ENCODE data around the gene CYP4B1.
"Not testable (repeated sequence)": the region's sequence is repeated elsewhere in the genome, so short reads cannot be mapped to it uniquely, and the experiment has no call there.

The CYP4B1 gene

DNA sequence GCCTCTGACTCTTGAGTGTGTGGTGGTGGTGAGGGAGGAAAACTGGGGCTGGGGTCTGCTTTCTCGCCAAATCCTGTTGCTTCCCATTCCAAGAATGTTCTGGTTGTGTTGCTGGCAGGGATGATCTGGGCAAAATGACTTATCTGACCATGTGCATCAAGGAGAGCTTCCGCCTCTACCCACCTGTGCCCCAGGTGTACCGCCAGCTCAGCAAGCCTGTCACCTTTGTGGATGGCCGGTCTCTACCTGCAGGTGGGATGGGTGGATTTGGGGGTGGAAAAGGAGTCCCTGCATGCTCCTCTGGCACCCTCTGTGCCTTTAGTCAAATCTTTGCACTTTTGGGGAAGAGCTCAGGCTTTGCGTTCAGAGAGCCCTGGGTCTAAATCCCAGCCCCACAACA, 18.1 kb downstream of the CYP4B1 start:
- DNase-seq: no peak

DNA sequence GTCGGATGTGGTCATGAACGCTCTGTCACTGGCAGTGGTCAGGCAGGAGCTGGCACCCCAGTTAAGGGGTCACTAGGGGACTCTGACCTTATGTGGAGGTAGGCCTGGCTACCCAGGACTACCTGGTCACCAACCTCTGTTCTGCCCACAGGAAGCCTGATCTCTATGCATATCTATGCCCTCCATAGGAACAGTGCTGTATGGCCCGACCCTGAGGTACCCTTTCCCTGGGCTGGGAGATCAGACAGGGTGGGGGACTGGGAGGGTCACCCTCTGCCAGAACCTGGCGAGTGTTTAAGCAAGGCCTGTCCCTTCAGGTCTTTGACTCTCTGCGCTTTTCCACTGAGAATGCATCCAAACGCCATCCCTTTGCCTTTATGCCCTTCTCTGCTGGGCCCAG, 19.0 kb downstream of the CYP4B1 start:
- DNase-seq: no peak

DNA sequence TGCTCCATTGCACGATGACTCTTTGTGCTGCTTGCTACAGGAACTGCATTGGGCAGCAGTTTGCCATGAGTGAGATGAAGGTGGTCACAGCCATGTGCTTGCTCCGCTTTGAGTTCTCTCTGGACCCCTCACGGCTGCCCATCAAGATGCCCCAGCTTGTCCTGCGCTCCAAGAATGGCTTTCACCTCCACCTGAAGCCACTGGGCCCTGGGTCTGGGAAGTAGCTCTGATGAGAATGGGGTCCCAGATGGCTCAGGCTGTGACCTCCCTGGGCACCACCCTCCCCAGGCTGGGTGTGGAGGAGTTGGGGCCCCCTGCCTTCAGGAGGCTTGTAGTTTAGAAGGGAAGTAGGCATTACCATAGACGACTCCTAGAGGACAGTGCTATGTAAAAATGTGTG, 19.7 kb downstream of the CYP4B1 start:
- no peak for DNase-seq

DNA sequence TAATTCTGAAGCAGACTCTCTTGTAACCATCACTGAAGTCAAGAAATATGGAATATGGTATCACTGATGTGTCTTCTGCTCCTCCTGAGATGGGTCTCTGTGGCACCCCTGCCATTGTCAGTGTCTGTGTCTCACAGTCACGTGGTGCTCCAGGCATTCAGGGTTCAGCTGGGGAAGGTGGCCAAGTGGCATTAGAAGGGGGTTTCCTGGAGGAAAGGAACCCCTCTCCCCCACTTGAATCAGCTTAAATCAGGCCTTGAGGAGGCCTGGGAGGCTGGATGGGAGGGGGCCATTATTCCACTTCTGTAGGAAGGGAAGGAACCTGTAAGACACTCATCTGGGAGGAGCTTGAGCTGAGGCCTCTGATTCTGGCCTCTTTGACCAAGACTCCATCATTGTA, 20.5 kb downstream of the CYP4B1 start:
- no peak for DNase-seq

DNA sequence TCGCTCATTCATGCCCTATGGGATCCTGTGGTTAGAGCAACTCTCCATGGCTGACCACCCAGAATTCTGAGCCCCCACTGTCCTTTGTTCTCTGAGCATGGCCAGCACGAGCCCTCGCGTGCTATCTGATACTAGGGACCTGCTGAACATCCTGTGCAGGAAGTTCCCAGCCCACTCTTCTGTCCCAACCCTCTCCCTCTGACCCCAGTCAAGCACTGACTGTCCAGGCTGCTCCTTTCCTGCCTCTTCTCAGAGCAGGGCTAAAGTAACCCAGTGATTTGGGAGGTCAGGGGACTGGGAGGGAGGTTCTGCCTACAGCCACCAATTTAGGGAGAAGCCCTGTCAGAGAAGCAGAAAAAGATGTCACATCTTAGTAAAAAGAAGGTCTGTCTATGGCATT, 21.2 kb downstream of the CYP4B1 start:
- no peak for DNase-seq

DNA sequence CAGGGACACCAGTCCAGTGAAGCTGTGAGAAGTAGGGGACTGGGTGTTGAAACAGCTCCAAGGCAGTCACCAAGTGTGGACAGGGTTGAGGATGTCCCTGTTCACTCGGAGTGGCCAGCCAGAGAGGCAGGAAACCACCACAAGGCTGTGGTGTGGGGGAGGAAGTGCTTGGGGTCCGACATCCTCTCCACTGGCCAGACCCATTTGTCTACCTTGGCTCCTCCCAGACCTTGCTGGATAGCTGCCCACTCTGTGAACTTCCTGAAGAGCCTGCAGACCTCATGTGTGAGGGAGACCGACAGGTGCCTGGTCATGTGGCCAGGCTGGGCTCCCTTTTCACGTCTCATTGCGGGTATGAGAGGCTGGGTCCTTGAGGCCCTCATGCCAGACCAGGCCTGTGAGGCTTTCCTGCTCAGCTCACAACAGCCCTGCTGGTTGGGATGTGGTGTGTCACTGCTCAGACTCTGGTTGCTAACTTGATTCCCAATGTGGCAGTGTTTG, 21.8 kb downstream of the CYP4B1 start:
- no peak for DNase-seq

DNA sequence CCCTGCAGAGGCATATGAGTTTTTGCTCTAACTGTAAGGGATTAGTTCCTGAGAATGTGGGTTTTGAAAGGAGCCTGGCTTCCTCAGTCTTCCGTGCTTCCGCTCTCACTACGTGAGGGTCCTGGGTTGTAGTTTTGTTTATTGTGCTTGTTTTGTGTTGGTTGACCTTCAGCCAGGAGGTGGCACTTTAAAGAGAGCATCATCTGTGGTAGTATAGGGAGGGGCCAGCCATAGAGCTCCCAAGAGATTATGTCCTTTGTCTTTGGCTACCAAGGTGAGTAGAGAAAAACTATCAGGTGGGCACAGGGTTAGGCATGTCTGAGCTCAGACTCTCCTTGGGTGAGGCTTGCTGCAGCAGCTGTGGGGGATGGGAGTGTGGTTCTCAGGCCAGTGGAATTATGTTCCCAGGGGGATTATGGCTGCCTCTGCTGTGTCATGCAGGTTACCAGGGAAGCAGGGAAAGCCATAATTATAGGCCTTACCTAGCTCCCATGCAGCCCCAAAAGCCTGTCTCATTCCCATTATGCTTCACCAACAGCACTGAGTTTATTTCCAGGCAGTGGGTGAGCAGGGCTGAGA, 23.5 kb downstream of the CYP4B1 start:
- DNase-seq: no peak

DNA sequence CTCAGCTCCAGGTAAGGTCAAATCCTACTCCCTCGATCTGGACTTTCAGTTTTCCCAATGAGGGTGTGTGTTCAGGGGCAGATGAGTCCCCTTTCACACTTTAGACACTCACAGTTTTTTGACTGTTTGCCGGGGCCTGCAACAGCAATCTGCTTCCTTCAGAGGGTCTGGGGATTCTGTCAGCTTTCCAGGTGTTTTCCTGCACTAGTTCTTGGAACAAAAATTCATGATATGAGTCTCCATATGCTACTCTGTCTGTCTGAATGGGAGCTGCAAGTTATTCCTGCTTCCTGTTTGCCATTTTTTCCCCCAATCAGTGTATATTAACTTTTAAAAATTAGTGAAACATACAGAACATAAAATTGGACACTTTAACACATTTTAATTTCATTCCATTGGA, 24.3 kb downstream of the CYP4B1 start:
- no peak for DNase-seq

DNA sequence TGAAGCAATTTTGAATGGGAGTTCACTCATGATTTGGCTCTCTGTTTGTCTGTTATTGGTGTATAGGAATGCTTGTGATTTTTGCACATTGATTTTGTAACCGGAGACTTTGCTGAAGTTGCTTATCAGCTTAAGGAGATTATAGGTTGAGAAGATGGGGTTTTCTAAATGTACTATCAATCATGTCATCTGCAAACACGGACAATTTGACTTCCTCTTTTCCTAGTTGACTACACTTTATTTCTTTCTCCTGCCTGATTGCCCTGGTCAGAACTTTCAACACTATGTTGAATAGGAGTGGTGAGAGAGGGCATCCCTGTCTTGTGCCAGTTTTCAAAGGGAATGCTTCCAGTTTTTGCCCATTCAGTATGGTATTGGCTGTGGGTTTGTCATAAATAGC, 28.0 kb downstream of the CYP4B1 start:
- DNase-seq: not testable (repeated sequence)

DNA sequence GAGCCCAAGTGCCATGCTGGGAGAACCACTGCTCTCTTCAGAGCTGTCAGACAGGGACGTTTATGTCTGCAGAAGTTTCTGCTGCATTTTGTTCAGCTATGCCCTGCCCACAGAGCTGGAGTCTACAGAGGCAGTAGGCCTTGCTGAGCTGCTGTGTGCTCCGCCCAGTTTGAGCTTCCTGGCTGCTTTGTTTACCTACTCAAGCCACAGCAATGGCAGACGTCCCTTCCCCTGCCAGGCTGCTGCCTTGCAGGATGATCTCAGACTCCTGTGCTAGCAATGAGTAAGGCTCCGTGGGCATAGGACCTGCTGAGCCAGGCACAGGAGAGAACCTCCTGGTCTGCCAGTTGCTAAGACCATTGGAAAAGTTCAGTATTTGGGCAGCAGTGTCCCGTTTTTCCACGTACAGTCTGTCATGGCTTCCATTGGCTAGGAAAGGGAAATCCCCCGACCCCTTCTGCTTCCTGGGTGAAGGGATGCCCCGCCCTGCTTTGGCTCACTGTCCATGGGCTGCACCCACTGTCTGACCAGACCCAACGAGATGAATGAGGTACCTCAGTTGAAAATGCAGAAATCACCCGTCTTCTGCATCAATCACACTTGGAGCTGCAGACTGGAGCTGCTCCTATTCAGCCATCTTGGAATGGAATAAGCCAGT, 31.9 kb downstream of the CYP4B1 start:
- no peak for DNase-seq

DNA sequence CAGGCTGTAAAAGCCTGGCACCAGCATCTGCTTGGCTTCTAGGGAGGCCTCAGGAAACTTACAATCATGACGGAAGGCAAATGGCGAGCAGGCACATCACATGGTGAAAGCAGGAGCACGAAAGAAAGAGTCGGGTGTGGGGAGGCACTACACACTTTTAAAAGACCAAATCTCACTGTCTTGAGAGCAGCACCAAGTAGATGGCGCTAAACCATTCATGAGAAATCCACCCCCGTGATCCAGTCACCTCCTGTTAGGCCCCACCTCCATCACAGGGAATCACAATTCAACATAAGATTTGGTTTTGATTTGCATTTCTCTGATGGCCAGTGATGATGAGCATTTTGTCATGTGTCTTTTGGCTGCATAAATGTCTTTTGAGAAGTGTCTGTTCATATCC, 36.6 kb downstream of the CYP4B1 start:
- not testable (repeated sequence) for DNase-seq

DNA sequence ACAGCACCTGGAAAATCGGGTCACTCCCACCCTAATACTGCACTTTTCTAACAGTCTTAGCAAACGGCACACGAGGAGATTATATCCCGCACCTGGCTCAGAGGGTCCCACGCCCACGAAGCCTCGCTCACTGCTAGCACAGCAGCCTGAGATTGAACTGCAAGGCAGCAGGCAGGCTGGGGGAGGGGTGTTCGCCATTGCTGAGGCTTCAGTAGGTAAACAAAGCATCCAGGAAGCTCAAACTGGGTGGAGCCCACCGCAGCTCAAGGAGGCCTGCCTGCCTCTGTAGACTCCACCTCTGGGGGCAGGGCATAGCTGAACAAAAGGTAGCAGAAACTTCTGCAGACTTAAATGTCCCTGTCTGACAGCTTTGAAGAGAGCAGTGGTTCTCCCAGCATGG, 47.5 kb downstream of the CYP4B1 start:
- not testable (repeated sequence) for DNase-seq

DNA sequence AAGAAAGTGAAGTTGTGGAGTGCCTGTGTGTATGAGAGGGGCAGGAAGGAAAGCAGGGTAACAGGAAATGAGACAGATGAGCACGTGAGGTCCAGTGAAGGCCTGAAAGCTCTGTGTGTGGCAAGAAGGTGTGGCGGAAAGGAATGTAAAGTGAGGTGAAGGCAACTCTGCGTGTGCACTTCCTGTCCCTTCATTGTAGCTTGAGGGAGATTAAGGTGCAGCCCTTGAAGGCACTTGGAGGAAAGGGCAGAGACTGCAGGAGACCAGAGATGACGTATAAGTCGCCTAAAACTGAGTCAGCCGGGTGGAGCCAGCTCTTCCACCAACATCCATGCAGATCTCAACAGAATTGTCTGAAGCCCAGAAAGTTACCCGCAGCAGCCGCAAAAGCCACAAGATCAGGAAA, 58.8 kb downstream of the CYP4B1 start:
- not testable (repeated sequence) for DNase-seq

DNA sequence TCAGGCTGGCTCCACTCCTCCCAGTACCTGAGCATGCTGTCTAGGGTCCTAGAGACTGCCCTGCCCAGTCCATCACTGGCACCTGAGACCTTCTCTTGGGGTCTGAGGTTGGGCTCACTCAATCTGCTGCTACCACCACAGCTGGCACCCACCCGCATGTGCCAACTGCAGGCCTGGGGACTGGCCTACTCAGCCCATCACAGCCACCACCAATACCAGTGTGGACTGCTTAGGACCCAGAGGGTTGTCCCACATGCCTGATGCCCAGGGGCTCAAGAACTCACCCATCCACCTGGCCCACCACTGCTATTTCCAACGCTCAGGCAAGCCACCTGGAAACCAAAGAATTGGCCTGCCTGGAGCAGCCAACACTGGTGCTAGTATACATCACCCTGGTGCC, 63.5 kb downstream of the CYP4B1 start:
- no peak for DNase-seq
